SK-N-SH (cell line): ENCODE data around the gene CALD1. TPM values are rescaled to one million over a fixed set of nuclear protein-coding genes. Genes with fewer than 3 reads are reported as not detected.

ENCODE experiments used
- CTCF ChIA-PET: fragments of 300-600, 350-600 bp; formaldehyde crosslinking; extraction: SDS; loops from one replicate; lab custom pipeline; 2021; lab: Yijun Ruan, JAX
- POLR2A ChIA-PET: fragments of 350-600 bp; sonication (Branson Sonifier 250); formaldehyde crosslinking; extraction: SDS; loops from one replicate; lab custom pipeline; 2020; ENCODE audit warnings: antibody characterized with exemption, inconsistent platforms; lab: Yijun Ruan, JAX
- DNase-seq: peaks from one replicate; pipeline ENCODE4 v3.0.0; 2012
- H2AFZ ChIP-seq: fragments of 200-600 bp; sonication (generic); 2 replicates; pipeline ENCODE4 v1.8.1; 2016; ENCODE audit warnings: antibody characterized with exemption, mild to moderate bottlenecking, low read depth
- H3F3A ChIP-seq: fragments of 200-600 bp; sonication (generic); replicated peaks from 2 replicates; pipeline ENCODE3; 2016; ENCODE audit warnings: antibody characterized with exemption, mild to moderate bottlenecking; ENCODE audit not compliant: insufficient read depth
- H3K27ac ChIP-seq, 2 experiments: fragments of 200-500 bp in 1 of 2; fragments of 200-600 bp in 1 of 2; sonication (Bioruptor generic) in 1 of 2; sonication (generic), shearing (Covaris generic) in 1 of 2; 2 replicates each; pipeline versions ENCODE4 v1.5.1 to v1.6.1; 2014 to 2016; ENCODE audit warnings: low read depth in 2 of 2, inconsistent platforms in 1 of 2, low read length in 1 of 2, mild to moderate bottlenecking in 1 of 2, mixed read lengths in 1 of 2
- H3K27me3 ChIP-seq: fragments of 200-600 bp; sonication (generic), shearing (Covaris generic); 2 replicates; pipeline ENCODE4 v1.6.1; 2016; ENCODE audit warnings: mixed run types; ENCODE audit not compliant: insufficient read depth
- H3K36me3 ChIP-seq, 2 experiments: fragments of 200-500 bp in 1 of 2; fragments of 200-600 bp in 1 of 2; sonication (Bioruptor generic) in 1 of 2; sonication (generic) in 1 of 2; replicated peaks in 1 of 2; 2 replicates each; pipeline versions ENCODE3 to v1.5.1; 2014 to 2016; ENCODE audit warnings: low read length in 1 of 2, mild to moderate bottlenecking in 1 of 2; ENCODE audit not compliant: insufficient read depth in 2 of 2, control insufficient read depth in 1 of 2
- H3K4me1 ChIP-seq, 2 experiments: fragments of 200-500 bp in 1 of 2; fragments of 200-600 bp in 1 of 2; sonication (Bioruptor generic) in 1 of 2; sonication (generic), shearing (Covaris generic) in 1 of 2; 2 replicates each; pipeline versions ENCODE4 v1.5.1 to v1.6.1; 2014 to 2016; ENCODE audit warnings: low read depth in 1 of 2, low read length in 1 of 2, mixed run types in 1 of 2; ENCODE audit not compliant: insufficient read depth in 2 of 2, control insufficient read depth in 1 of 2
- H3K4me2 ChIP-seq: fragments of 200-600 bp; sonication (generic), shearing (Covaris generic); 2 replicates; pipeline ENCODE4 v1.6.1; 2017; ENCODE audit warnings: mixed run types
- H3K4me3 ChIP-seq, 2 experiments: fragments of 200-500 bp in 1 of 2; fragments of 200-600 bp in 1 of 2; sonication (Bioruptor generic) in 1 of 2; sonication (generic), shearing (Covaris generic) in 1 of 2; 2 replicates each; pipeline versions ENCODE4 v1.5.1 to v1.8.1; 2014 to 2016; ENCODE audit warnings: low read depth in 2 of 2, inconsistent platforms in 1 of 2, low read length in 1 of 2, mild to moderate bottlenecking in 1 of 2, mixed read lengths in 1 of 2, moderate library complexity in 1 of 2
- H3K79me2 ChIP-seq: fragments of 200-600 bp; sonication (generic); 2 replicates; pipeline ENCODE4 v1.8.1; 2017; ENCODE audit warnings: mild to moderate bottlenecking; ENCODE audit not compliant: insufficient read depth
- H3K9ac ChIP-seq: fragments of 200-600 bp; sonication (generic); 2 replicates; pipeline ENCODE4 v1.6.1; 2017; ENCODE audit warnings: mixed run types
- H3K9me2 ChIP-seq: fragments of 200-600 bp; sonication (generic); 2 replicates; pipeline ENCODE4 v1.6.1; 2017; ENCODE audit warnings: mixed run types
- H3K9me3 ChIP-seq: fragments of 200-600 bp; sonication (generic); 2 replicates; pipeline ENCODE4 v1.6.1; 2017; ENCODE audit warnings: mixed run types, mild to moderate bottlenecking, moderate library complexity
- H4K20me1 ChIP-seq: fragments of 200-600 bp; sonication (generic); 2 replicates; pipeline ENCODE4 v1.6.1; 2017; ENCODE audit warnings: mild to moderate bottlenecking, mixed run types; ENCODE audit not compliant: insufficient read depth
- CHD2 ChIP-seq: fragments of 150-350 bp; IDR thresholded peaks from 2 replicates; pipeline ENCODE4 v1.6.1; 2018; ENCODE audit warnings: low read length; ENCODE audit not compliant: partially characterized antibody
- CTCF ChIP-seq: fragments of 200-600 bp; sonication (generic); IDR thresholded peaks from 2 replicates; pipeline ENCODE4 v1.6.1; 2017; ENCODE audit warnings: antibody characterized with exemption, mild to moderate bottlenecking, moderate library complexity
- ELF1 ChIP-seq: IDR thresholded peaks from 2 replicates; pipeline ENCODE4 v1.4.0; 2012
- EZH2phosphoT487 ChIP-seq: fragments of 200-600 bp; sonication (generic); IDR thresholded peaks from 2 replicates; pipeline ENCODE4 v1.6.1; 2017; ENCODE audit warnings: low read depth, mixed run types, mild to moderate bottlenecking, antibody characterized with exemption, moderate library complexity, borderline replicate concordance
- FOSL2 ChIP-seq: IDR thresholded peaks from 2 replicates; pipeline ENCODE4 v1.4.0; 2012; ENCODE audit warnings: low read depth, mild to moderate bottlenecking, moderate library complexity, borderline replicate concordance
- FOXJ3 ChIP-seq: sonication (generic); formaldehyde crosslinking; IDR thresholded peaks from 2 replicates; pipeline ENCODE4 v1.5.1; 2020; ENCODE audit warnings: mild to moderate bottlenecking, missing genetic modification reagents
- FOXM1 ChIP-seq: IDR thresholded peaks from 2 replicates; pipeline ENCODE4 v1.4.0; 2012; ENCODE audit warnings: low read depth, mild to moderate bottlenecking
- GABPA ChIP-seq: IDR thresholded peaks from 2 replicates; pipeline ENCODE4 v1.4.0; 2012; ENCODE audit warnings: low read depth, mild to moderate bottlenecking
- IRF3 ChIP-seq: fragments of 150-350 bp; IDR thresholded peaks from 2 replicates; pipeline ENCODE4 v1.6.1; 2016; ENCODE audit warnings: mild to moderate bottlenecking, low read depth, low read length
- MAX ChIP-seq: IDR thresholded peaks from 2 replicates; pipeline ENCODE4 v1.4.0; 2012; ENCODE audit warnings: low read depth
- MXI1 ChIP-seq: IDR thresholded peaks from 2 replicates; pipeline ENCODE4 v1.6.1; 2012; ENCODE audit warnings: mild to moderate bottlenecking, low read depth, low read length, improper control_type of control experiment
- NFIC ChIP-seq: IDR thresholded peaks from 2 replicates; pipeline ENCODE4 v1.4.0; 2012; ENCODE audit warnings: borderline replicate concordance
- NRF1 ChIP-seq: IDR thresholded peaks from 2 replicates; pipeline ENCODE4 v1.6.1; 2012; ENCODE audit warnings: low read depth, mild to moderate bottlenecking, low read length
- POLR2AphosphoS5 ChIP-seq: IDR thresholded peaks from 2 replicates; pipeline ENCODE4 v1.6.1; 2012; ENCODE audit warnings: low read depth, low read length
- RAD21 ChIP-seq: IDR thresholded peaks from 2 replicates; pipeline ENCODE4 v1.6.1; 2012; ENCODE audit warnings: mild to moderate bottlenecking, low read length
- RFX5 ChIP-seq: IDR thresholded peaks from 2 replicates; pipeline ENCODE4 v1.6.1; 2012; ENCODE audit warnings: mild to moderate bottlenecking, improper control_type of control experiment, low read length
- SIN3A ChIP-seq: IDR thresholded peaks from 2 replicates; pipeline ENCODE4 v1.6.1; 2012; ENCODE audit warnings: low read depth, mild to moderate bottlenecking, low read length, moderate library complexity, borderline replicate concordance
- TAF1 ChIP-seq: IDR thresholded peaks from 2 replicates; pipeline ENCODE4 v1.6.1; 2012; ENCODE audit warnings: low read depth, mild to moderate bottlenecking, low read length, moderate library complexity, borderline replicate concordance
- WGBS: methylation state at CpG from one replicate; pipeline ENCODE4 v1.1.6; 2017; ENCODE audit warnings: low lambda C conversion rate; 5-methylcytosine and 5-hydroxymethylcytosine counted together
- polyA plus RNA-seq, 3 experiments: library from polyadenylated mRNA; depleted of rRNA; stranded (reverse); fragments of >200 nt; gene quantifications; 2 replicates each; pipeline ENCODE4 v1.2.3, GENCODE V29; 2012

Gene CALD1
- polyA plus RNA-seq, 1 of the 3 experiments (the other 2 are of a cell fraction) = 299 TPM

GRCh38 chr7:134831862-134832261 is 52.4 kb downstream of the CALD1 start:
- no peak overlapping the region for H3K4me3 ChIP-seq
- no peak for DNase-seq
- peaks cover 26 to 27% of the 10 kb centered on the region in 2 experiments for H3K36me3 ChIP-seq
- no peak overlapping the region for H2AFZ ChIP-seq
- CTCF ChIA-PET = no interaction called here
- H3K9me3 ChIP-seq = no peaks in the 10 kb centered on the region
- H3K9me2 ChIP-seq = no peaks in the 10 kb centered on the region
- TF ChIP-seq TAF1 (no peak), GABPA (no peak), EZH2phosphoT487 (no peak), MXI1 (no peak), IRF3 (no peak), MAX (no peak), RAD21 (no peak), NRF1 (no peak), SIN3A (no peak), NFIC (no peak)
- H3K9ac ChIP-seq = no peak overlapping the region
- H3K79me2 ChIP-seq = peaks cover 100% of the 10 kb centered on the region
- POLR2A ChIA-PET = no interaction called here
- WGBS = 95% methylated on average over 15 of the region's 15 CpGs
- peaks cover 27 to 33% of the 10 kb centered on the region in 2 experiments; a peak in 3 of 4 replicates for H3K4me1 ChIP-seq
- H3F3A ChIP-seq = peaks cover 38% of the 10 kb centered on the region
- H4K20me1 ChIP-seq = peaks cover 21% of the 10 kb centered on the region
- no peak overlapping the region for H3K4me2 ChIP-seq
- peak overlapping the region in 1 of 2 experiments; percentile 83; a peak in 2 of 4 replicates for H3K27ac ChIP-seq
- no peaks in the 10 kb centered on the region for H3K27me3 ChIP-seq

- peaks cover 26 to 29% of the 10 kb centered on the region in 2 experiments; a peak in 3 of 4 replicates for H3K4me1 ChIP-seq
- WGBS = 93% methylated on average over 3 of the region's 3 CpGs
- H2AFZ ChIP-seq = no peak overlapping the region
- H3K4me3 ChIP-seq = no peak overlapping the region
- no peaks in the 10 kb centered on the region for H3K9me2 ChIP-seq
- no peak overlapping the region for H3K4me2 ChIP-seq
- peak overlapping the region in 1 of 2 experiments; percentile 83; a peak in 2 of 4 replicates for H3K27ac ChIP-seq
- H3K79me2 ChIP-seq = peaks cover 100% of the 10 kb centered on the region
- peaks cover 21% of the 10 kb centered on the region for H4K20me1 ChIP-seq
- DNase-seq = no peak
- ChIA-PET CTCF (no interaction called here), POLR2A (no interaction called here)
- H3K27me3 ChIP-seq = no peaks in the 10 kb centered on the region
- TF ChIP-seq CHD2 (no peak), RFX5 (no peak), ELF1 (no peak), FOSL2 (no peak), CTCF (no peak), RAD21 (no peak), POLR2AphosphoS5 (no peak), TAF1 (no peak), MAX (no peak), FOXM1 (no peak), FOXJ3 (CRISPR knock-in tag) (no peak)
- H3K9ac ChIP-seq = no peak overlapping the region
- H3F3A ChIP-seq = peaks cover 39% of the 10 kb centered on the region
- H3K9me3 ChIP-seq = no peaks in the 10 kb centered on the region
- peaks cover 27 to 30% of the 10 kb centered on the region in 2 experiments for H3K36me3 ChIP-seq
These were observed 52.9 kb downstream of the CALD1 start for GRCh38 chr7:134832367-134832766.
